Fibroblast of the conjunctiva (primary cell): ENCODE measurements around the gene RPGRIP1L.
A peak's percentile ranks its signal among the peaks of the same experiment; 100 is the strongest.

Experiments
- DNase-seq: peaks from one replicate; pipeline ENCODE4 v3.0.0-alpha.2; 2010; ENCODE audit warnings: low read depth

RPGRIP1L gene

DNA sequence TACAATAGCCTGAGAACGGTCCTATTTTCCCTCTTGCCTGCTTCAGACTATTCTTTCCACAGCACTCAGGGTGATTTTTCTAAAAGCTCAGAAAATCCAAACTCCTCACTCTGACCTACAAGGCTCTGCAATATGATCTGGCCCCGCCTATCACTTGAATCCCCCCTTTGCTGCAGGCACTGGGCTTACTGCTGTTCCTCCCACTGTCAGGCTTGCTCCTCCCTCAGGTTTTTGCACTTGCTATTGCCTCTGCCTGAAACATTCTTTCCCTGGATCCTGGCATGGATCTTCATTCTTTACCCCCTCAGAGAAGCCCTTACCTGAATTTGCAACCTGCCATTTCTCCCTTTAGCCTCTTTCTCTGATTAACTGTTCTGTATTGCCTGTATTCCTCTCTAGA lies 52.3 kb downstream of the RPGRIP1L start:
- DNase-seq, result no peak

- DNase-seq, result no peak
Measured at GRCh38 chr16:53646506-53646905, 57.2 kb downstream of the RPGRIP1L start.

DNA sequence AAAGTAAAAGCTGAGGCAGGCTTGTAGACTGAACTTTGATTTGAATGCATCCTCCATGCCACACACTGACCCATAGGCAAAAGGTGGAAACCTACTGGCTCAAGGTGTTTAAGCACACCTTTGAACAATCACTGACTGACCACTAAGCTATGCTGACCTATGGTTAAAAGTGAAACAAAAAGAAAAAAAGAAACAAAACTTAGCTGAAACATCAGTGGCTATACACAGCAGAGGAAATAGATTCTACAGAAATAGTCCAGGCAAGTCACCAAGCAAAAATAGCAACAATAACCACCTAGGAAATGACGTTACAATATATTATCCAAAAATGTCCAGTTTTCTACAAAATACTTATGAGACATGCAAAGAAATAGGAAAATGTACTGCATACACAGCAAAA lies 60.2 kb downstream of the RPGRIP1L start:
- no peak for DNase-seq

DNA sequence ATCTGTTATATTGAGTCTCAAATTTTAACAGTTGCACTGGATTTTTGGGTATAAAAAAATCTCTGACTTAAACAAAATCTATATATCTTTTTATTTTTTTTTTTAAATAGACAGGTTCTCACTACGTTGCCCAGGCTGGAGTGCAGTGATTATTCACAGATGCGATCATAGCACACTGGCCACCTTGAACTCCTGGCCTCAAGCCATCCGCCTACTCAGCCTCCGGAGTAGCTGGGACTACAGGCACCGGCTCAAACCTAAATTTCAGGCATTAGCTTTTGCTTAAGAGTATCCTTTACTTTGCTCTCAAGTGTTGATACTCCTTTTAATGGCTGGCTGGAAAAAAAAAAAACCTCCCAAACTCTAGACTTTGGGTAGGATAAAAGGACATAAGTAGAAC lies 61.6 kb downstream of the RPGRIP1L start:
- no peak for DNase-seq

DNA sequence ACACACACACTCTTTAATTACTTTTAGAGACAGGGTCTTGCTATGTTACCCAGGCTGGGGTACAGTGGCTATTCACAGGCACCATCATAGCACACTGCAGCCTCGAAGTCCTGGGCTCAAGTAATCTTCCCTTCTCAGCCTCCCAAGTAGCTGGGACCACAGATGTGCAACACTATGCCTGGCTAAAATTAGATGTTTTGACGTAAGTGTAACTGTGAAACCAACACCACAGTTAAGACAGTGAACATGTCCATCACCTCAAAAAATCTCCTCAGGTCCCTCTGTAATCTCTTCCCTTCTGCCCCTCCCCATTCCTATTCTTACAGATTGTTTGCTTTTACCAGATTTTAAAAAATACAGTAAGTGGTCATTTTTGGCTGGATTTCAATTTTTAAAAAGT lies 66.7 kb downstream of the RPGRIP1L start:
- DNase-seq, result no peak

DNA sequence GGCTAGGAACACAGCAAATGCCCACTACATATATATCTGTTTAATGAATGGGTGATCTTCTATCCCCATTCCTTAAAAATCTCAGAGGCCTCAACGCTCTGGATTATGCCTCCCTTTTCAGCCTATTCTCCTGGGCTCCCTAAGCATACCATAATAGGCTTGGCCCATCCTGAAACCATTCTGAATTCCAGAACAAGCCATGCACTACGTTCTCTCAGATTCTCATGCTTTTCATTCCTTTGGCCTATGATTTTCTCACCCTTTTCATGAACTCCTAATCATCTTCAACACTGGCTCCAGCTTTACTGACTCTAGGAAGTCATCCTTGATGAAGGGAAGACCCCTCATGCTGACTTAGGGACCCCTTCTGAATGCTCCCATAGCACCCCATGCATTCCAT lies 71.1 kb downstream of the RPGRIP1L start:
- no peak for DNase-seq

DNA sequence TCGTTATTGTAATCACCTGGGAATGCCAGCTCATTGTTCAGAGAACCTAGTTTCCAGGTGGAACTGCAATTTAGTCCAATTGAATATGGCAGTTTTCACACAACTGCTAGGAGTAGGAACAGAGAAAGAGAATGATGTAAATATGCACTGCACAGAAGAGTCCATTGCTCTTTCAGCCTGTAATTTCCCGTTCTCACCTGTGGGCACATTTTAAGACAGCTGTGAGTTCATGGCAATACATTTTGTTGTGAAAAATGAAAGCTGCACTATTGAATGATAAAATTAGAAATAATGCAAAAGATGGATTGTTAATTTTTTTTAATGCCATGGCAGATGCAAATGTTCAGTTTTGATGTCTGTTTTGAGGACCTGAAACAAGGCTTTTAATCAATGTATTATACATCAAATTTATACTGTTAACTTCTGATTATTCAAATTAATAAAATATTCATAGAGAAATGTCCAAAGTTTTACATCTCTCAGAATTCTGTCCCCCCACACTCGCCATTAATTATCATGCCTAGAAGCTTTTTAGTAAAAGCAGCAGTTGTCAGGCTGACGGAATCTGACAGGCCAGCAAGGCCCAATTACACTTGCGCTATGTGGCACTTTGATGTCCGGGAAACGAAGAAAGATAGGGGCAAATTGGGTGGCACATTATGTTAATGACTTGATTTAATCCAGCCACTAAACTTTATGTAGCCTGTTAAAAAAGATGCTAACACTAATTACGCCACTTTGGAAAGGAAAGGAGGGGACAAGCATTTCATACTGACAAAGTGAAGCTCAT lies 72.2 kb downstream of the RPGRIP1L start:
- DNase-seq, result no peak

- no peak for DNase-seq
Measured at GRCh38 chr16:53629607-53630312, 73.9 kb downstream of the RPGRIP1L start.

GRCh38 chr16:53629151-53629550 lies 74.5 kb downstream of the RPGRIP1L start:
- DNase-seq, result no peak

DNA sequence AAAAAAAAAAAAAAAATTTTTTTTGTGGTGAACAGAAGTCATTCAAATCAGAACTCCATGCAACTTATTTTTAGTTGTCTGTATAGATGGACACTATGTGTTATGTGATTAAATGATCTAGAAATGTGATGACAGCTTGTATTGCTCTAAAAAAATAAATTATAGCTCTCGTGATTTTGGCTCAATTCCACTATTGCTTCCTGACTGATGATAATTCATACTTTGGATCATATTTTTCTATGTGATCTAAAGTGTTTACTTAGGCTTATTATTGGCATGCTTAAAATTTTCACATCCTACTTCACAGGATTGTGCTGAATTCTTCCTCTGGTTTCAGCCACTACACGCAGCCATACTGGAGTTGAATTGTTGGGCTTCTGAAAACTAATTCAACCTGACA lies 76.8 kb downstream of the RPGRIP1L start:
- no peak for DNase-seq

DNA sequence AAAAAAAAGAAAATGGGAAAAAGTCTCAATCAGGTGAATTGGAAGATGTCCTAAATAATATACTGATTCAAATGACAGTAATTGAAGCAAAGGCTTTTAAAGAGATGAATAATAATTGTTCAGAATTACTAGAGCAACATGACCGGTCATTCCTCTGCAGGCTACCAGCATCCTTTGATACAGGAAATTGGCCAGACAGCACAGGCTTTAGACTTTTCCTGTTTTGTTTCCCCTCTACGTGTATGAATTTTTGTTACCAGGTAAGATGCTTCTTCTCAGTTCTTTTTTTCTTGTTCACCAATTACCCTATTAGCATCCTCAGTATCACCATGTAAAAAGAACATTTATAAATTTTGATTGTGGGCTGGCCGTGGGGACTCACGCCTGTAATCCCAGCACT lies 77.5 kb downstream of the RPGRIP1L start:
- no peak for DNase-seq

GRCh38 chr16:53625221-53625620 lies 78.4 kb downstream of the RPGRIP1L start:
- DNase-seq, result no peak

DNA sequence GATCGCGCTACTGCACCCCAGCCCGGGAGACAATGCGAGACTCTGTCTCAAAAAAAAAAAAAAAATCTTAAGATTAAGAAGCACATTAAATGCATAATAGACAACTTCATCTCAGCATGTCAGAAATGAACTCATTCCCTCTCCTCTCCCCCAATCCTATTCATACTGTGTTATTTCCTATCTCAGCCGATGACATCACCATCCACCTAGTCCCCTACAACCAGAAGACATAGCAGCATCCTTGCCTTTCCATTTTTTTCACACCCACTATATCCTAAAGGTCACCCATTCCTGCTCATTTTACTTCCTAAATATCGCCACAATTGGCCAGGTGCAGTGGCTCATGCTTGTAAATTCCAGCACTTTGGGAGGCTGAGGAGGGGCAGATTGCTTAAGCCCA lies 81.3 kb downstream of the RPGRIP1L start:
- DNase-seq, result no peak

DNA sequence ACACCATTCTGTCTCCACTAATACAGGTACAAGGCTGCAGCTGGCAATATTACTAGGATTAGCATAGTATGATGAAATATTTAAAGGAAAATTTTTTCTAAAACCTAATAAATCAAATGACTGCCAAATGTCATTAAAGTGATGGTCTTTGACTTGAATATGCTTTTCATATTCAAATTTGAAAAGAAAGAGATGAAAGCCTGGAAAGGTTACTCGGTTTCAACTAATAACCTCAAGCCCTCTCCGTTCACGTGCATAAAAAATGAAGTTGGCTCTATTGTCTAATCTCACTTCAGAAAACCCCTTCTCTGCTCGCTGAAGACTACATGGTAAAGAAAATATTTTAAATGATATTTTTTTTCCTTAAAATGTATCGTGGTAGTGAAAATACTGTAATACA lies 83.2 kb downstream of the RPGRIP1L start:
- no peak for DNase-seq

DNA sequence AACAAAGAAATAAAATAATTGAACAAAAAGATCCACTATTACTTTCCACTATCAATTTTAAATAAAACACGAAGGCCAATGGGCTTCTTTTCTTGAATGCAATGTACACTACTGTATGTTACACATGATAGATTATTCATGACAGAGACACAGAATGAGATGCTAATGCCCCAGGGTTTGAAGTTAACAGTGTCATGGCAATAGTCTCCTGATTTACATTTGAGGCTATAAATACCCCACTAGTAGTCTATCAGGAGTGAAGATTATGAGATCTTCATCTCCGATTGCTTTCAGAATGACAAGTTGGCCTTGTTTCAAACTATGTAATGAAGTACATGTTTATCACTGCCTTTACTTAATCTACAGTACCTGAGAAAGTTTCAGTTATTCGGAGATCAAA lies 84.4 kb downstream of the RPGRIP1L start:
- no peak for DNase-seq

GRCh38 chr16:53614346-53614745 lies 89.3 kb downstream of the RPGRIP1L start:
- DNase-seq, result no peak

GRCh38 chr16:53612003-53612402 lies 91.7 kb downstream of the RPGRIP1L start:
- DNase-seq, result no peak

DNA sequence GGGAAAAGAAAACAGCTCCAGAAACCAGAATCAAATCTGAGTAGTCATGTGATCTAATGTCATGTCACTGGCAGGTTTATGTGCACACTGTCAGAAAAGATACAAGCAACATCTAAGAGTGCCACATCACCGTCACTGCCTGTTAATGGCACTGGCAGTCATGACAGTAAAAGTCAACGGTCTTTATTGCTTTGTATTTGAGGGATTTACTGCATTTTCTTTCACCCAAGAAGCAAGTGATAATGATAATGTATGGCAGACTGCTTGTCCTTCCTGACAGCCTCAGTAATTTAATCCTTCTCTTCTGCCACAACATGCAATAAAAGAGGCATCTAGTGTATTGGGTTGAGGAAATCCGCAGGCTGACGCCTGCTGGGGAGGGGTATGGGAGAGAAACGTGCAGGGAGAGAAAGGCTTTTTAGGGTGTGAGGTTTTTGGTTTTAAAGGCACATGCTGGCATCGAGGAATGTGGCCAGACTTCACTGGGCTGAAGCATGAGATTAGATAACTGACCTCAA lies 92.4 kb downstream of the RPGRIP1L start:
- no peak for DNase-seq

DNA sequence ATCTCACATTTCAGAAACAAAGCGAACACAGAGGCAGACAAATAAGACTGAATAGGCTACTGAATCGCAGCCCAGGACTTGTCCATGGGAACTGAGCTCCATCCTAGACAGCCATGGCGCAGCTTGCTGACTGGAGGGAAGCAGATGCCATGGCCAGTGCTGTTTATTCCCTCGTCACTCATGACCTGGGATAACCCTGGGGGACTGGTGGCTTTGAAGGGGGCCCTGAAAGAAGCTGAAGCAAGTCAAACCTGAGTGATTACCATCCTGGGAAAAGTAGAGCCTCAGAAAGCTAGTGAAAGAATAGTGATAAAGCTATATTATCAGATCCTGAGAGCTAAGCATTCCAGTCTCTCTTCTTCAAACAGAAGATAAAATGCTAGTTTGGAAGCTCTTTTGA lies 94.1 kb downstream of the RPGRIP1L start:
- DNase-seq, result no peak

GRCh38 chr16:53608094-53608493 lies 95.6 kb downstream of the RPGRIP1L start:
- no peak for DNase-seq

- DNase-seq, result peak; percentile 35
Measured at GRCh38 chr16:53605831-53606400, 97.7 kb downstream of the RPGRIP1L start.

DNA sequence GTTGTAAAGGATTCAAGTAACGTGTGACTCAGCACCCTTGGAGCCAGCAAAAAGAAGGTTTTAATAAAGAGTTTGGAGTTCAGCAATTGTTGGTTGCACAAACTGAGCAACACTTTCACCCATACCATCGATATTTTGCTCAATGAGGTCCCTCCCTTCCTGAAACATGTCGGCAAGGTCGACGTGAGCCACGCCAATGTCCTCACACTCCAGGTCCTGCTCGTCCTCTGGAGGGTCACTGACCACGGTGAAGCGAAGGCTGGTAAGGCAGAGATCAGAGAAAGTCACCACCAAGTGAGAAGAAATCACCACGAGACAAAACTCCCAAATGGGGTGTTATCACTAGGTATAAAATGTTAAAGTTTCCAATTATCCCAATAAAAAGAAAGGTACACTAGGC lies 98.3 kb downstream of the RPGRIP1L start:
- peak; percentile 10 for DNase-seq

DNA sequence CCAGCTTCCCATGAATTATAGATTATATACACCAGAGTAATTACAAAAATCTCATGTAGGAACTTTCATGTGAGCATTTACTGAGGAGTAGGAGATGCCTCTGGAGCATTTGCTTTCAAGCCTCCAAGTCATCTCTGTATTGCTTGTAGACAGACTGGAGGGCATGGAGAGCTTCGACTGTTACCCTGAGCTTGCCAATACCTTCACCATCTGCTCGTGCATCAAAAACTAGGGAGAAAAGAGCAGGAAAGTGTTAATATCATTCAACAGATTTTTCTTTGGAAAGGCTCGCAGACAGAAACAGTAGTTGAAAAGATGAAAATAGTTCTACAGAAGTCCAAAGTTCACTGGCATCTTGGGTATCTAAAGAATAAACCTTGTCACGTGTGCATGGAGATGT lies 101.7 kb downstream of the RPGRIP1L start:
- no peak for DNase-seq
